ENCODE data around the gene FUT8.

FUT8 gene

GRCh38 chr14:65783576-65783975 lies 371.0 kb downstream of the FUT8 start:
- no peak for DNase-seq

DNA sequence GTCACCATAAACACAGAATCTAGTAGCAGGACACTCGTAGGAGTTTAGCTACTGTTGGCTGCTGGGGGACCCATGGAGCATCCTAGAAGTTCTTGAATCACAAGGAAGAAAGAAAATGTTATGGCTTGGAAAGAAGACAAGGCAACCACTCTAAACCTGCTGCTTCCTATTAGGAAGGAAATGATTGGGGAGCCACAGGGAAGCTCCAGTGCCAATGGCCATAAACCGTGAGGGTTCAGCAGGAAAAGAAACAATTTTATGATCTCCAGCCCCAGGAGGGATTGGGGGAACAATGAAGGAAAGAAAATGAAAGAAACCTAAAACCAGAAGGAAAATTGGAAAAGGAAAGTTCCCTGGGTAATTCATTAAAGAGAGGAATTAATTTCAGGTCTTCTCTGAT lies 372.0 kb downstream of the FUT8 start:
- no peak for DNase-seq

DNA sequence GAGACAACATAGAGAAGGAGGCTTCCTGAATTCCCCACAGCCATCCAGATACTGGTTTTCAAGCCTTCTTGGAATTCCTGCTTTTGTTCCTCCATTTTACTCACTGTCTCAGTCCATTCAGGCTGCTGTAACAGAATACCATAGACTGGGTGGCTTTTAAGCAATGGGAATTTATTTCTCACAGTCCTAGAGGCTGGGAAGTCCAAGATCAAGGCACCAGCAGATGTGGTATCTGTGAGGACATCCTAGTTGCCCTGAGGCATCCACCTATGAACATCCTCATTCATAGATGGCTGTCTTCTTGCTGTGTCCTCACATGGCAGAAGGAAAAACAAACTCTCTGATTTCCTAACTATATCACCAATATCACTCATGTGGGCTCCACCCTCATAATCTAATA lies 374.9 kb downstream of the FUT8 start:
- no peak for DNase-seq

- DNase-seq, result no peak
These were observed 376.3 kb downstream of the FUT8 start for GRCh38 chr14:65788876-65789275.

DNA sequence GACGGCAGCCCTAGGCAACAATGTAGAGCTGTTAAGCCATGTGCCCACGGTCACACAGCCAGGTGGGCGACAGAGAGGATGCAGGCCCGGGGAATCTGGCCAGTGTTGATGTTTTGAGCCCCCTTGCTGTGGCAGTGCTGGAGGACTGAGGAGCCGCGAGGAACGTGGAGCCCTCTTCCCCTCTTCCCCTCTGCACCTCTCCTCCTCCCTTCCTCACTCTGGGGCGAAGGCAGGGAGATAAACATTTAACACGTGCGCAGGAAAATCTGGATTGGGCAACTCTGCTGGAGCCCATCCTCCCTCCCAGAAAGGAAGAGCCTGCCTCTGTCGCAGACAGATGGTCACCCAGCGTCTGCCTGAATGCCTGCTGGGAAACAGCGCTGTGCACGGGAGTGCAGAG lies 376.8 kb downstream of the FUT8 start:
- DNase-seq, result no peak

- DNase-seq, result no peak
These were observed 377.8 kb downstream of the FUT8 start for GRCh38 chr14:65790172-65790815.

DNA sequence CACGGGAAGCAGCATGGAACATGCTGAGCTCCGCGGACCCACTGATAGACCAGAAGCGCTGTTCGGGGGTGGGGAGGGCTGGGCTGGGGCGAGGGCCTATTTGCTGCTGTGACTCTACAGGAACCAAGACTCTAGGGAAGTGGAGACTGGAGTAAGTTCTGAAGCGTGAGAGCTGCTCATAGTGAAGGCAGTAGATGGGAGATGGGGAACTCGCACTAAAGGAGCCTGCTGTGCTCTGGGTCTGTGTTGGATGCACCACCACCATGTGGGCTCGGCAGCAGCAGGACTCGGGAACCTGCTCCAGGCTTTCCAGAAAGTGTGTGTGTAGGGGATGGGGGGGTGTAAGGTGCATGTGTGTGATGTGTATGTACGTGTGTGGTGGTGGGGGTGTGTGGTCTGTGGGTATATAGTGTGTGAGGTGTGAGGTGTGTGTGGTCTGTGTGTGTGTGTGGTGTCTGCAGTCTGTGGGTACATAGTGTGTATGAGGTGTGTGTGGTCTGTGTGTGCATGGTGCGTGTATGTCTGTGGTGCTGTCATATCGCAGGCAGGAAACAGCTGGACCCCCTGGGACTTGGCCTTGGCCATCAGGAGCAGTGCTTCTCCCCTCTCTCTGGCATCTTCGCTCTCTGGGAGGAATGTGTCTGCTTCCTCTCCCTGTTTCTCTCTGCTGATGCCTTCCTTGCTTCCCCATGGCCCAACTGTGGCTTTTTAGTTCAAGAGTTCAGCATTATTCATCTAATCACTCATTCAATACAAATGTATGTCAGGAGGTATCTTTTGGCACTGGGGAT lies 378.9 kb downstream of the FUT8 start:
- no peak for DNase-seq

DNA sequence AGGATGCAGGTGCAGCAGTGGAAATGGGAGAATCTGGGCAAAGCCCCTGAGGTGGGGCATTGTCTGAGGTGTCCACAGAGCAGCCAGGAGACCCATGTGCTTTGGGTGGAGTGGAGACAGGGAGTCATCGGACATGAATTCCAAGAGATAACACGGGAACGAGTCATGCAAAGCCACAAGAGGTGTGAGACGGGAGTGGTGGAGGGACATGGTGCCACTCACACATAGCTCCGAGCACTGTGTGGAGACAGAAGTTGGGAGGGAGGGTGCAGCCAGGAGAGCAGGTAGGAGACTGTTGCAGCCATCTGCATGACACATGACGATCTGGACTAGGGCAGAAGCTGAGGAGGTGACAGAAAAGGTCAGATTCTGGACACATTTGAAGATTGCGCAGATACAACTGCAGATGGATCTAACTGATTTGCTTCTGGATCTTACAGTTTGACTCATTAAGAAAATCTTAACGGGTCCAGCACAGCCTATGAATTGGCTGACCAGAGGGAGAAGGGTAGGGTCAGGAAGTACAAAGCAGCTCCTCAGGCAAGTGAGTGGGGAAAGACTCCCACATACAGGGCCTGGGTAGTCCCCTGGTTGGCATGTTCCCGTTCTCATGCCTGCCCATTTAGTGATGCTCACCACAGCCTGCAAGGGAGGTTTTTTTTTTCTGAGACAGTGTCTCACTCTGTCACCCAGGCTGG lies 379.8 kb downstream of the FUT8 start:
- no peak for DNase-seq

Measured in NCI-H774 (cell line).